Body of pancreas (tissue), 4 donors: ENCODE results near the gene RAB17. TPM values are rescaled to one million over a fixed set of nuclear protein-coding genes. Genes with fewer than 3 reads are reported as not detected.

Source experiments
- ATAC-seq: fragments of 150-250 bp; one replicate; pipeline ENCODE4 v1.9.1; 2016
- DNase-seq, 4 donors: peaks; one replicate each; pipeline ENCODE4 v3.0.0-alpha.2; 2019
- H3K27ac ChIP-seq, 4 donors: fragments of 200-600 bp; sonication (generic); 1 replicate in 3 of 4; 2 replicates in 1 of 4; pipeline versions ENCODE4 v1.5.1 to v1.6.1; 2016 to 2019; ENCODE audit warnings: mild to moderate bottlenecking in 1 of 4, mixed read lengths in 1 of 4, moderate library complexity in 1 of 4
- H3K27me3 ChIP-seq, 2 donors: fragments of 200-600 bp; sonication (generic); one replicate each; pipeline ENCODE4 v1.6.0; 2016; ENCODE audit warnings: mild to moderate bottlenecking in 1 of 2
- H3K36me3 ChIP-seq, 2 donors: fragments of 200-600 bp; sonication (generic); replicated peaks in 1 of 2; 2 replicates each; pipeline ENCODE4 v1.5.1; 2016; ENCODE audit warnings: low read depth in 2 of 2; ENCODE audit not compliant: insufficient read depth in 1 of 2
- H3K4me1 ChIP-seq: fragments of 200-600 bp; sonication (generic); one replicate; pipeline ENCODE4 v1.6.0; 2016
- H3K4me3 ChIP-seq, 2 donors: fragments of 200-600 bp; sonication (generic); 1 replicate in 1 of 2; 2 replicates in 1 of 2; pipeline ENCODE4 v1.5.1; 2016 to 2019
- H3K9me3 ChIP-seq, 3 donors: fragments of 200-600 bp; sonication (generic); 1 replicate in 2 of 3; 2 replicates in 1 of 3; pipeline ENCODE4 v1.5.1; 2016
- POLR2A ChIP-seq, 3 donors: fragments of 450-650 bp; IDR thresholded peaks; one replicate each; pipeline ENCODE4 v1.6.1; 2016; ENCODE audit warnings: antibody characterized with exemption in 3 of 3, mild to moderate bottlenecking in 2 of 3
- WGBS, 2 donors: methylation state at CpG; one replicate each; pipeline ENCODE4 v1.1.5; 2017; 5-methylcytosine and 5-hydroxymethylcytosine counted together
- intact Hi-C: fragments of 100-400 bp; cut with DNase I; formaldehyde crosslinking; loops from one replicate; pipeline ENCODE4 v1.15.1; 2023
- total RNA-seq, 2 donors: library from RNA; depleted of rRNA; stranded (reverse); fragments of >200 nt; gene quantifications; one replicate each; pipeline ENCODE4 v1.1.0, GENCODE V29; 2016
- TF ChIP-seq, protein P1 (sequence below), 7 experiments: fragments of 450-650 bp in 4 of 7; fragments of 200-600 bp in 3 of 7; sonication (generic) in 3 of 7; IDR thresholded peaks; one replicate each; pipeline ENCODE4 v1.5.1; 2016 to 2019; ENCODE audit warnings: antibody characterized with exemption in 7 of 7

Gene RAB17
- total RNA-seq, 2 donors from 2014 or later, result 35.3 to 38.9 TPM

- intact Hi-C loops, result no loop called here
- ATAC-seq, result no peak
- WGBS, 2 donors, result 69 to 94% methylated on average over 6 to 10 of the region's 10 CpGs
- peak in 1 of 4 donors; percentile 63 for DNase-seq
- TF ChIP-seq, protein P1, sequence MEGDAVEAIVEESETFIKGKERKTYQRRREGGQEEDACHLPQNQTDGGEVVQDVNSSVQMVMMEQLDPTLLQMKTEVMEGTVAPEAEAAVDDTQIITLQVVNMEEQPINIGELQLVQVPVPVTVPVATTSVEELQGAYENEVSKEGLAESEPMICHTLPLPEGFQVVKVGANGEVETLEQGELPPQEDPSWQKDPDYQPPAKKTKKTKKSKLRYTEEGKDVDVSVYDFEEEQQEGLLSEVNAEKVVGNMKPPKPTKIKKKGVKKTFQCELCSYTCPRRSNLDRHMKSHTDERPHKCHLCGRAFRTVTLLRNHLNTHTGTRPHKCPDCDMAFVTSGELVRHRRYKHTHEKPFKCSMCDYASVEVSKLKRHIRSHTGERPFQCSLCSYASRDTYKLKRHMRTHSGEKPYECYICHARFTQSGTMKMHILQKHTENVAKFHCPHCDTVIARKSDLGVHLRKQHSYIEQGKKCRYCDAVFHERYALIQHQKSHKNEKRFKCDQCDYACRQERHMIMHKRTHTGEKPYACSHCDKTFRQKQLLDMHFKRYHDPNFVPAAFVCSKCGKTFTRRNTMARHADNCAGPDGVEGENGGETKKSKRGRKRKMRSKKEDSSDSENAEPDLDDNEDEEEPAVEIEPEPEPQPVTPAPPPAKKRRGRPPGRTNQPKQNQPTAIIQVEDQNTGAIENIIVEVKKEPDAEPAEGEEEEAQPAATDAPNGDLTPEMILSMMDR (IDR thresholded peaks at IDR 0.05), result no peak
- TF ChIP-seq POLR2A (IDR thresholded peaks at IDR 0.05), result no peak
- H3K9me3 ChIP-seq, result no peaks in the 10 kb centered on the region
- H3K27me3 ChIP-seq, result no peaks in the 10 kb centered on the region
- H3K4me3 ChIP-seq, result no peak overlapping the region
- peak overlapping the region in 2 of 4 donors; percentile 42 for H3K27ac ChIP-seq
- H3K36me3 ChIP-seq, result no peaks in the 10 kb centered on the region
- H3K4me1 ChIP-seq, result peaks cover 29% of the 10 kb centered on the region
Observed at GRCh38 chr2:237625216-237625705, 34.7 kb upstream of the RAB17 start.

DNA sequence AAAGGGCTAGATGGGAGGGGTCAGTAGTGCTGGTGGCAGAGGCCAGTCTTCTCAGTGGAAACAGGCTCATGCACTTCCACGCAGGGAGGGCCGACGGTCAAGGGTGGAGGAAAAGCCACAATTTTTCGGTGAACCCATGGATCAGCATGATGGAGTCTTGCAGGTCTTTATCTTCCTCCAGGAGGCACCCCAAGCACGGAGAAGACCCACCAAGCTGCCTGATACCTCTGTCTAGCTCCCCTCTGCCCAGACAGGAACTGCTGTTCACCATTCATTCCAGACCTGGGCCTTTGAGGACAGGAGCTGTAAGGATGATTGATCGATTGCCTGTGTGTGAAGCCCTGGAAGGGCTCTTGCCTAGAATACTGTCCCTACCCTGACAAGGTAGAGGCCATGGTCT, 34.0 kb upstream of the RAB17 start:
- Histone ChIP-seq H3K9me3 (no peaks in the 10 kb centered on the region), H3K4me3 (no peak overlapping the region), H3K36me3 (no peaks in the 10 kb centered on the region), H3K27me3 (no peaks in the 10 kb centered on the region), H3K4me1 (peaks cover 22% of the 10 kb centered on the region), H3K27ac (no peak overlapping the region)
- DNase-seq, result no peak
- intact Hi-C loops, result no loop called here
- 71 to 83% methylated on average over 4 to 6 of the region's 6 CpGs for WGBS, 2 donors
- ATAC-seq, result no peak
- TF ChIP-seq, protein P1 (IDR thresholded peaks at IDR 0.05), result peak in 1 of 7 experiments; percentile 20
- no peak for TF ChIP-seq POLR2A (IDR thresholded peaks at IDR 0.05)

- WGBS, 2 donors, result 80 to 86% methylated on average over 13 of the region's 13 CpGs
- TF ChIP-seq, protein P1 (IDR thresholded peaks at IDR 0.05), result no peak
- TF ChIP-seq POLR2A (IDR thresholded peaks at IDR 0.05), result no peak
- no peaks in the 10 kb centered on the region for H3K27me3 ChIP-seq
- H3K36me3 ChIP-seq, result no peaks in the 10 kb centered on the region
- intact Hi-C loops, result no loop called here
- no peak overlapping the region for H3K4me3 ChIP-seq
- no peak overlapping the region for H3K27ac ChIP-seq
- H3K9me3 ChIP-seq, result no peaks in the 10 kb centered on the region
- H3K4me1 ChIP-seq, result peaks cover 14% of the 10 kb centered on the region
- ATAC-seq (no peak), DNase-seq (no peak)
Observed at GRCh38 chr2:237623428-237624403, 33.2 kb upstream of the RAB17 start.

DNA sequence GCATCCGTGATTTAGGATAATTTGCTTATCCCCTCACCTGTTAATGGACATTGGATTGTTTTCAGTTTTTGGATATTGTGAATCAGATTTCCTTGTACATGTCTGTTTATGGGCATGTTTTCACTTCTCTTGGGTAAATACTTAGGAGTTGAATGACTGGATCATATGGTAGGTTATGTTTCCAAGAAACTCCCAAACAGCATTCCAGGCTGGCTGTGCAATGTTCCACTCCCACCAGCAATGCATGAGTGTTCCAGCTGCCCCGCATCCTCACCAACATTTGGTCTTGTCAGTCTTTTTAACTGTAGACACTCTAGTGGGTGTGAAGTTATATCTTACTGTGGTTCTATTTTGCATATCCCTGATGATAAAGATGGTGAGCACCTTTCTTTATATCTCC, 27.9 kb upstream of the RAB17 start:
- ATAC-seq, result no peak
- TF ChIP-seq, protein P1 (IDR thresholded peaks at IDR 0.05), result no peak
- TF ChIP-seq POLR2A (IDR thresholded peaks at IDR 0.05), result no peak
- H3K4me1 ChIP-seq, result peaks cover 21% of the 10 kb centered on the region
- DNase-seq, result no peak
- no peak overlapping the region for H3K4me3 ChIP-seq
- intact Hi-C loops, result no loop called here
- 79 to 100% methylated on average over 2 of the region's 2 CpGs for WGBS, 2 donors
- H3K9me3 ChIP-seq, result no peaks in the 10 kb centered on the region
- H3K36me3 ChIP-seq, result no peaks in the 10 kb centered on the region
- H3K27ac ChIP-seq, result no peak overlapping the region
- no peaks in the 10 kb centered on the region for H3K27me3 ChIP-seq
